KMS-11 (cell line): ENCODE measurements around the gene MYCN.

Experiments
- H2AFZ ChIP-seq: fragments of 200-600 bp; sonication (generic); 2 replicates; pipeline ENCODE4 v1.6.1; 2016; ENCODE audit warnings: antibody characterized with exemption, mixed run types, low read depth
- H3K27ac ChIP-seq: fragments of 200-600 bp; sonication (generic); 2 replicates; pipeline ENCODE4 v1.6.1; 2016; ENCODE audit warnings: mild to moderate bottlenecking, mixed run types
- H3K27me3 ChIP-seq: fragments of 200-600 bp; sonication (generic); 2 replicates; pipeline ENCODE4 v1.6.1; 2017; ENCODE audit warnings: mild to moderate bottlenecking, low read depth, mixed run types, moderate library complexity; ENCODE audit not compliant: insufficient read depth
- H3K36me3 ChIP-seq: fragments of 200-600 bp; sonication (generic); 2 replicates; pipeline ENCODE4 v1.6.1; 2017; ENCODE audit warnings: mild to moderate bottlenecking, mixed run types; ENCODE audit not compliant: insufficient read depth
- H3K4me1 ChIP-seq: fragments of 200-600 bp; sonication (generic); 2 replicates; pipeline ENCODE4 v1.6.1; 2016; ENCODE audit warnings: mild to moderate bottlenecking, low read depth, mixed run types; ENCODE audit not compliant: poor library complexity, severe bottlenecking
- H3K4me2 ChIP-seq: fragments of 200-600 bp; sonication (generic); 2 replicates; pipeline ENCODE4 v1.7.0; 2016; ENCODE audit warnings: mild to moderate bottlenecking, mixed run types
- H3K4me3 ChIP-seq: fragments of 200-600 bp; sonication (generic); IDR thresholded peaks from 2 replicates; pipeline ENCODE4 v1.6.1; 2017; ENCODE audit warnings: low read depth, low read length, mixed read lengths; ENCODE audit not compliant: insufficient read depth
- H3K79me2 ChIP-seq: fragments of 200-600 bp; sonication (generic); 2 replicates; pipeline ENCODE4 v1.6.1; 2016; ENCODE audit warnings: low read depth, mixed run types; ENCODE audit not compliant: insufficient read depth
- H3K9ac ChIP-seq: fragments of 200-600 bp; sonication (generic); 2 replicates; pipeline ENCODE4 v1.6.1; 2016; ENCODE audit warnings: mild to moderate bottlenecking, mixed run types
- H4K20me1 ChIP-seq: fragments of 200-600 bp; sonication (generic); 2 replicates; pipeline ENCODE4 v1.6.1; 2016; ENCODE audit warnings: mild to moderate bottlenecking, mixed run types; ENCODE audit not compliant: insufficient read depth
- TF ChIP-seq, protein P1 (sequence below): fragments of 200-600 bp; sonication (generic); conservative IDR thresholded peaks from 2 replicates; pipeline ENCODE4 v1.6.1; 2017; ENCODE audit warnings: low read depth, mild to moderate bottlenecking, antibody characterized with exemption, low read length, moderate library complexity, mixed read lengths

Gene MYCN

DNA sequence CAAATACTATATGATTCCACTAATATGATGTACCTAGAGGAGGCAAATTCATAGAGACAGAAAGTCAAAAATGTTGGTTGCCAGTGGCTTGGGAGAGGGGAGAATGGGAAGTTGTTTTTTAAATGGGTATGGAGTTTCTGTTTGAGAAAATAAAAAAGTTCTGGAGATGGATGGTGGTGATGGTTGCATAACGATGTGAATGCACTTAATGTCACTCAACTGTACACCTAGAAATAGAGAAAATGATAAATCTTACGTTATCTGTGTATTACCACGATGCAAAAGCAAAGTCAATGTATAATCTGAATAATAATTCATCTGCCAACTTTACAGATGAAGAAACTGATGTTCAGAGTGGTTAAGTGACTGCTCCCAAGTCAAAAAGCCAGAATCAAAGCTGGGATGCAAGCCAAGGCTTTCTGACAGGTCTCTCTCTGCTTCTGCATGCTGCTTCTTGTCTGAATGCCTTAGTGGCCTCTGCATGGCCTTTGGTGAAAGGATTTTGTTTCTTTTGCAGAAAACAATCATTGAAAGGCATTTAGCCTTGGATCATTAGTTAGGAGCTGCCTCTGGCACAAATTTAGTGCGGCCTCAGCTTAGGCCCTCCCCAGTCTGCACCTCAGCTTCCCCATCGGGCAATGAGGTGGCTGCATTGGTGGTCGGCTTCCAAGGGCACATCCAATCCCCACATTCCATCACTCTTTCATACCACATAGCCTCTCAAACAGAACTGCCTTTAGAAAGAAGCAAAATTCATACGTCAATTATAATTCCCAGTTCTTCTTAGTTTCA, 46.5 kb upstream of the MYCN start:
- H3K79me2 ChIP-seq, result no peaks in the 10 kb centered on the region
- no peak overlapping the region for H2AFZ ChIP-seq
- peaks cover 51% of the 10 kb centered on the region for H3K4me1 ChIP-seq
- no peak overlapping the region for H3K4me3 ChIP-seq
- no peak overlapping the region for H3K4me2 ChIP-seq
- H3K36me3 ChIP-seq, result no peaks in the 10 kb centered on the region
- H3K9ac ChIP-seq, result no peak overlapping the region
- TF ChIP-seq, protein P1, sequence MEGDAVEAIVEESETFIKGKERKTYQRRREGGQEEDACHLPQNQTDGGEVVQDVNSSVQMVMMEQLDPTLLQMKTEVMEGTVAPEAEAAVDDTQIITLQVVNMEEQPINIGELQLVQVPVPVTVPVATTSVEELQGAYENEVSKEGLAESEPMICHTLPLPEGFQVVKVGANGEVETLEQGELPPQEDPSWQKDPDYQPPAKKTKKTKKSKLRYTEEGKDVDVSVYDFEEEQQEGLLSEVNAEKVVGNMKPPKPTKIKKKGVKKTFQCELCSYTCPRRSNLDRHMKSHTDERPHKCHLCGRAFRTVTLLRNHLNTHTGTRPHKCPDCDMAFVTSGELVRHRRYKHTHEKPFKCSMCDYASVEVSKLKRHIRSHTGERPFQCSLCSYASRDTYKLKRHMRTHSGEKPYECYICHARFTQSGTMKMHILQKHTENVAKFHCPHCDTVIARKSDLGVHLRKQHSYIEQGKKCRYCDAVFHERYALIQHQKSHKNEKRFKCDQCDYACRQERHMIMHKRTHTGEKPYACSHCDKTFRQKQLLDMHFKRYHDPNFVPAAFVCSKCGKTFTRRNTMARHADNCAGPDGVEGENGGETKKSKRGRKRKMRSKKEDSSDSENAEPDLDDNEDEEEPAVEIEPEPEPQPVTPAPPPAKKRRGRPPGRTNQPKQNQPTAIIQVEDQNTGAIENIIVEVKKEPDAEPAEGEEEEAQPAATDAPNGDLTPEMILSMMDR, result no peak
- no peaks in the 10 kb centered on the region for H3K27me3 ChIP-seq
- H4K20me1 ChIP-seq, result no peaks in the 10 kb centered on the region
- H3K27ac ChIP-seq, result no peak overlapping the region

GRCh38 chr2:15894481-15895144, 45.7 kb upstream of the MYCN start:
- TF ChIP-seq, protein P1, result no peak
- H3K27ac ChIP-seq, result no peak overlapping the region
- no peak overlapping the region for H3K9ac ChIP-seq
- no peaks in the 10 kb centered on the region for H3K27me3 ChIP-seq
- no peaks in the 10 kb centered on the region for H3K36me3 ChIP-seq
- H4K20me1 ChIP-seq, result no peaks in the 10 kb centered on the region
- H3K79me2 ChIP-seq, result no peaks in the 10 kb centered on the region
- H3K4me1 ChIP-seq, result peaks cover 44% of the 10 kb centered on the region
- no peak overlapping the region for H2AFZ ChIP-seq
- H3K4me3 ChIP-seq, result no peak overlapping the region
- no peak overlapping the region for H3K4me2 ChIP-seq

DNA sequence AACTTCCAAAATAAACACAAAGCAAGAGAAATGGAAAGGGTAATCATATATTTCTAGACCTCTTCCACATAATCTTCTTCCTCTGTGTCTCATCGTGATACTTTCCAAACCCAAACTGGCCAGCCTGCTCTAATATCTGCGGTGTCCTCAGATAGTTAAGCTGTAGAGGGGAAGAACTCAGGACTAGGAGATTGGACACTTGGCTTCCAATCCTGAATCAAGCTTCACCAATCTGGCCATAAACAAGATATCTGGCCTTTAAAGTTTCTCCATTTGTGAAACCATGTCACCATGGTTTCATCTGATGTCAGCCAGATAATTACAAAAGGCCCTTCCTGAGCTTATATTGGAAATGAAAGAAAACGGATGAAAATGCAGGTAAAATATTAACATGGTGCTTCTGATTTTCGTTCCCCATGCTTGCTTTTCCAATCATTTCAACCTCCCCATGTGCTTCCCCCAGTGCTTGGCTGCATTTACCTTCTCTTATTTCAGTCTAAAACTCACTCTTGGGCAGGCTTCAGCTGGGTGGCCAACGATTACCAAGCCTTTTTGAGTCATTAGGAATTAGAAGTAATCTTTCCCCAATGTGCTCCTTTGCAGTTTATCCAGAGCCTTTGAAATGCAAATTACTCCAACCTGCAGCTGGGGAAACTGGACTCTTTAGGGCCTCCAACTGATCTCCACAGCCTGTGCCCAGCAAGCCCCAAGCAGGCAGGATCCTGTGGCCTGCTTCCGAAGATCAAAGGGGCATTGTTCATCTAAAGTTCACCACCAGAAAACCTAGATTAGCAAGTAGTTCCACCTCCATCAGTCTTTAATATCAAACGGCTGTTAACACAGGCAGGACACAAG, 44.5 kb upstream of the MYCN start:
- H3K79me2 ChIP-seq, result no peaks in the 10 kb centered on the region
- H2AFZ ChIP-seq, result no peak overlapping the region
- TF ChIP-seq, protein P1, result no peak
- no peak overlapping the region for H3K4me2 ChIP-seq
- H3K9ac ChIP-seq, result no peak overlapping the region
- H3K27ac ChIP-seq, result no peak overlapping the region
- H3K4me1 ChIP-seq, result peaks cover 32% of the 10 kb centered on the region
- H3K36me3 ChIP-seq, result no peaks in the 10 kb centered on the region
- no peaks in the 10 kb centered on the region for H4K20me1 ChIP-seq
- no peak overlapping the region for H3K4me3 ChIP-seq
- H3K27me3 ChIP-seq, result no peaks in the 10 kb centered on the region

DNA sequence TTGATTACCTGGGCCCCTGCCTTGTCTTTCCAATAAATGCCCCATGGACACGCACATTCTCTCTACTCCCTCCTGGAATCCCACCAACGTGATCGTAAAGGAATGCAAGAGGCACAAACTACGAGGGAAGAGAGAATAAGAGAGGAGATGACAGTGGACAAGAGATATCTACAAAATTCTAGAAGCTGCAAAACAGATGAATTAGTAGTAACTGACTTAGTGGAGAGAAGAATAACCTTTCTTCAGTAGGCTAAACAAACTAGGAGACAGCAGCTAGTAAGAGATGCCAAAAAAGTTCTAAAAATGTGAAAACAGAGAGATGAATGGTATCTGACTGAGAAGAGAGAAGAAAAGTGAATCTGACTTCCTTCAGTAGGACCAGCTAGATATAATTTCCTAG, 43.5 kb upstream of the MYCN start:
- TF ChIP-seq, protein P1, result no peak
- Histone ChIP-seq H3K4me3 (no peak overlapping the region), H3K4me2 (no peak overlapping the region), H2AFZ (no peak overlapping the region), H3K36me3 (no peaks in the 10 kb centered on the region), H3K9ac (no peak overlapping the region), H3K4me1 (peaks cover 22% of the 10 kb centered on the region), H4K20me1 (no peaks in the 10 kb centered on the region), H3K79me2 (no peaks in the 10 kb centered on the region), H3K27me3 (no peaks in the 10 kb centered on the region), H3K27ac (no peak overlapping the region)
